GM23248 (cell line): ENCODE measurements around the gene LAMP1.

ENCODE experiments used
- EZH2 ChIP-seq: fragments of 200-600 bp; sonication (generic); IDR thresholded peaks from 2 replicates; pipeline ENCODE4 v1.6.1; 2018; ENCODE audit warnings: antibody characterized with exemption, mild to moderate bottlenecking; ENCODE audit not compliant: insufficient read depth, poor library complexity, severe bottlenecking
- EZH2phosphoT487 ChIP-seq: fragments of 200-600 bp; sonication (generic); IDR thresholded peaks from 2 replicates; pipeline ENCODE4 v1.6.1; 2018; ENCODE audit warnings: antibody characterized with exemption, moderate library complexity, mild to moderate bottlenecking, low read depth; ENCODE audit not compliant: insufficient read depth

DNA sequence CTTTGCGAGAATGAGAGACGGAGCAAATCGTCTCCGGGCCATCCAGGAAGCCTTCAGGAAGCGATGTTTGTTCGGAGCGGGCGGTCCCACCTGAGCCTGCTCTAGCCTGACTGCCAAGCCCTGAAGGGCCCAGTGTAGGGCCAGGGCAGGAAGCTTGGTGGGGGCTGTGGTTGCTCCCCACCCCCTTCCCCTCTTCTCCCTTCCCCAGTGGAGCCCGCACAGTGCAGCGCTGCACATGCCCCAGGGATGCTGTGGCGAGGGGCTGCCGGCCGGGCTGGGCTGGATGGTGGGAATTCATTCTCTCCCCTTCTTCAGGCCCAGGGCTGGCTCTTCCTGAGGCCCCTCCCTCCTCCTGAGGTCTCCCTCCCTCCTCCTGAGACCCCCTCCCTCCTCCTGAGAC, 74.0 kb downstream of the LAMP1 start:
- TF ChIP-seq EZH2 (no peak), EZH2phosphoT487 (no peak)
